GM18861 (cell line): ENCODE data around the gene RAB44.

Experiments
- ATAC-seq: cut with Tn5 transposase; IDR thresholded peaks from one replicate; pipeline ENCODE4 v1.9.1; 2021; ENCODE audit not compliant: unreplicated experiment

Gene RAB44

DNA sequence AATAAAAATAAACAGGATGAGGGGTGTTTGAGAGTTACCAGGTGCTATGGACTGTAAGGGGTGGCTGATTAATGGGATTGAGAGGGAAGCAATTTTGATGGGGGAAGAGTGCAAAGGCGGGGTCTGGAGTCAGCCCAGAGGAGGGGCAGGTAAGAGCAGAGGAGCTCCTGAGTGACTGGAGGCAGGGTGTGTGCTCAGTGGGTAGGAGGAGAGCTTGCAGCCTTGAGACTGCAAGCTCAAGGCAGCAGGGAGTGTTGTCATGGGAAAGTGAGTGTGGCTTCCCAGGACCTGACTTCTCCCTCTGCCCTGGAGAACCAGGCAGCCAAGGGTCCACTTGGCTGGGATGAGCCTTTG, 54.2 kb downstream of the RAB44 start:
- no peak for ATAC-seq

DNA sequence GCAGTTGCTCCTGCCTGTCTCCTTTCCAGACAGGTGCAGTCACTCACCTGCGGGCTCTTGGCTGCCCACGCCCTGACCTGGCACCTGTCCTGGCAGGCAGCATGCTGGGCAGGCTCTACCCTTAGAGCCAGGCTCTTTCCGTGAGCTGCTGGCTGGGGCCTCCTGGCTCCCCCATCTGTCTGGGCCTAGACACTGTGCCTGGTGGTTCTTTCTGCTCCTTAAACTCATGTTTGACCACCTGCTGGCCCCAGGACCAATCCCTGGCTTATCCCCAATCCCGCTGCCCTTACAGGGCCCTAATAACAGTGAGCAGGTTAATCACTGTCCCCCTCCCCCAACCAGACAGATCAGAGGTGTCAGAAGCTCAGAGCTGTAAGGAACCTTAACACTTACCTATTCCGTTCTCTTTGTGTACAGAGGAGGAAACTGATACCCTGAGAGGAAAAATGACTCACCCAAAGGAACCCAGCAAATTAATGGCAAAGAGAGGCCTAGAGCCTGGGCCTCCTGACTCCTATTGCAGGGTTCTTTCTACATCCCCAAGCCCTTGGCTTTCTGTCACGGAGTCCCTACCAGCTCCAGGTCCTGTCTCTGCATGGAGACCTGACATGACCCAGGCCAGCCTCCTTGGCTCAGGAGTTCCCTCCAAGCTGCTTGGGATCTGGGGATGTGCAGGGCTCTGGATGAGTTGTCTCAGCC, 54.7 kb downstream of the RAB44 start:
- ATAC-seq = no peak

DNA sequence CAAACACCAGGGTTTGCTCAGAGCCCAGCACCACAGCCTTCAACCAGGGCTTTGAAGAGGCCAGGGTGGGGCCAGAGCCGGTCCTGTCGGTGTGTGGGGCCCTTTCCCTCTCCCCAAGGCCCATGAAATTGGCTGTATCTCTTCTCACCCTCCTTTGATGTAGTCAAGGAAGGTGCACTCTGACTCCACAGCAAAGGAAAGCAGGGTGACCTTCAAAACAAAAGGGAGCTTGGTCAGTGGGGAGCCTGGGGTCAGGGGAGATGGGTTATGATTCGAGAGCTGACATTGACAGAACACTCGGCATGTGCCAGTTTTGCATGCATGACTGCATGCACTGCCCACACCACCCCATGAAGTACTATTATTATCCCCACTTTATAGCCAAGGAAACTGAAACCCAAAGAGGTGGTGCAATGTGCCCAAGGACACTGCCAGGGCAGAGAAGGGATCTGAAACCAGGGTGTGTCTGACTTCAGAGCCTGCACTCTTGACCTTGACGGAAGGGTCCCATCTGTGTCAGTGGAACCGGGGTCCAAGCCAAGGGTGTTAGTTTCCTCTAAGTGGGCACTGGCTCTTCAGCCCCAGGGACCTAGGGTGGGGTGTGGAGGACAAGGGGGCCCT, 55.4 kb downstream of the RAB44 start:
- ATAC-seq = peak; percentile 46

DNA sequence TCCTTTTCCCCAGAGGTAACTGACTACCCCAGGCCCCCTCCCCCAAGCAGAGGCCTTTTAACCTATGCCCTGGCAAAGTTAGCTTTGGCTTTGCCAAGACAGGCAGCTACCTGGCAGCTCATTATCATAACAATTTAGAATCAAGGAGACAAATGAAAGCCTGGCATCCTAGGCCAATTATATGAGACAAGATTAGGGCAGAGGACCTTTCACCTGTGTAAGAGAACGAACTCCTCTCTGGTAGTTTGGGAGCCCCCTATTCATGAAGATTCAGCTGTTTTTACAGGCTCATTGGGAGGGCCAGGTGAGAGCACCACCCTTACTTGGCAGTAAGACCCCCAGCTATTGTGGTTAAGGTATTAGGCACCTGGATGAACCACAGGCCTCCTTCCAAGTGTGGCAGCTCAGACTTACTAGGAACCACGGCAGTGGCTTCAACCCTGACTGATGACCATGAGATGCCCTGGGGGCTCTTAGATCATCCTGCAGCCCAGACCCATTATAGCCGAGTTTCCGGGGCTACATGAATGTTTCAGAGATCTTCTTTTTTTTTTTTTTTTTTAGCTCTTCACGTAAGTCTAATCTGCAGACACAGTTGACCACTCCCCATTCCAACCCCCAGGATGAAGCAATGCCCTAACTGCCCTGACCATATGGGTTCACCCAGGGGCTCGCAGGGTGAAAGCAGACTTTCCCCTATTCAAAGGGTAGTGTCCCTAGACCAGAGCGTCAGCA, 56.2 kb downstream of the RAB44 start:
- ATAC-seq = no peak

DNA sequence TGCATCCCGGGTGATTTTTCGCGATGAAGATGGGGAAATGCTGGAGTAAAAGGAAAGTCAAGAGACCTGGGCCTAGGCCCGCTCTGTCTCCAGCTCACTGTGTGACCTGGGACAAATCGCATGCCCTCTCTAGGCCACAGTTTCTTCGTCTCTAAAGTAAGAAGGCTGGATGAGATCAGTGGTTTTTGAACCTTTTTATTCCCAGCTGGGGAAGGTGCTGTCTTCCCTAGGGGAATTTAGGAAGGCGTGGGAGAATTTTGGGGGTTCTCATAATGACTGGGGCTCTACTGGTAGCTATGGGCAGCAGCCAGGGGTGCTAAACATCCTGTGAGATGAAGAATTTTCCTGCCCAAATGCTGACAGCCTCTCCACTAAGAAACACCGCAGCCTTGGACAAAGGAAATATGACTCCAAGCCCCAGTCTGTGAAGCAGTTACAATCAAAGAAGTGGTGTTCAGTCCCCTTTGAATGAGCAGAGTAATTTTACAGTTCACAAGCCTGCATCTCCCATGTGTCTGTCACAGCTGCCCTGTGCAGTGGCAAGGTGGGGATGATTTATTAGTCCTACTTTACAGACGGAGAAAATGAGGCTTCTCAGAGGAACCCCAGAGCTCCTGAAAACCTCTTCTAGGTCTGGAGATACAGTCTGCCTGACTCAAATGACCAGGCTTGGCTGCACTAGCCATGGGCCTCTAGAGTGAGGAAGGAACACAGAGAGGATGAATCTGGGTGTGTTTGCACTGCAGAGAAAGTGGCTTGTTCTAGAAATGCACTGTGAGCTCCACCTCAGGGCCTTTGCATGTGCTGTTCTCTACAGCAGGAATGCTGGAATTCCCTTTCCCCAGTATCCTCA, 57.2 kb downstream of the RAB44 start:
- no peak for ATAC-seq

DNA sequence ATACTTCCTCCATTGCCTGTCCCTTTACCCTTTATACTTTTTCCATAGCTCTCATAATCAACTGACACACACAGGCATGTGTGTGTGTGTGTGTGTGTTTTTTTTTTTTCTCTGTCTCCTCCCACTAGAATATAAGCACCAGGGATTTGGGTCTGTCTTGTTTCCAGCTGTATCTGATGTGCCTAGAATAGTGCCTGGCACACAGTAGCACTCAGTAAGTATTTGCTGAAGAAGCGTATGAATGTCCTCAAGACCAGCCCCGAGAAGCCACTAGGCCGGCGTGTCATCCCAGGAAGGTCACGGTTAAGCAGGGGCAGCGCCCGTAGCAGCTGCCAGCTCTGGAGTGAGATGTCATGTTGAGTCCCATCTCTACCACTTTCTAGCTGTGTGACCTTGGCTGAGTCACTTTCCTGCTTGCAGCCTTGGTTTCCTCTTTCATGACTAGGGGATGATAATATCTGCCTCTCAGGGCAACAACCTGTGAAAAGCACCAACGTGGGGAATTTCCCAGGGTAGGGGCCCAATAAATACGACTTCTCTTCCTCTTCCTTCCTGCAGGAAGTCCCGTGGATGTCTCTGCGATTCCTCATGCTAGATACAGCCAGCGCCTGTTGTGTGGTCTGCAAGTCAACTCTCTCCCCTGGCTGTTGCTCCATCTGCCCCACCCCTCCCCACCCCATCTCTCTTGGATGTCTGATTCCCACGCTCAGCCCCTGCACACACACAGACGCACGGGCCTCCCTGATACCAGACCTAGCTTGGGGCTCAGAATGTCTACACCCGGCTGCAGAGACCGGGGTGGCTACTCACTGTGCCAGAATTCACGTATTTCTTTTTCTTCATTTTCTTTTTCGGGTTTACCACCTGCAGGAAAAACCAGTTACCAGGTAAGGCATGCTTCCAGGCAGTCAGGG, 58.1 kb downstream of the RAB44 start:
- peak; percentile 34 for ATAC-seq

DNA sequence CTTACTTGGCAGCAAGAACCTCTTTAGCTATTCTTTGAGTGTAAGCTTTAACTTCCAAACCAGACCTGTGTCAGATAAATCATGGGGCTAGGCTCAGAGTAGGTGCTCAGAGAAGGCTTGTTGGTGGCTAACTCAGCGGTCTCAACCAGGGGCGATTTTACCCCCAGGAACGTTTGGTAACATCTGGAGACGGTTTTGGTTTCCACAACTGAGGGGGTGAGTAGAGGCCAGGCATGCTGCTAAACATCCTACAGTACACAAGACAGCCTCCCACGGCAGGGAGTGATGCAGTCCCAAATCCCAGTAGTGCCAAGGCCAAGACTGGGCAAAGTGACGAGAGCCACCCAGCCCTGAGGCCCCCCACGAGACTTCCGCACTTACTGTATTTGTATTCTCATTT, 59.2 kb downstream of the RAB44 start:
- ATAC-seq = no peak

DNA sequence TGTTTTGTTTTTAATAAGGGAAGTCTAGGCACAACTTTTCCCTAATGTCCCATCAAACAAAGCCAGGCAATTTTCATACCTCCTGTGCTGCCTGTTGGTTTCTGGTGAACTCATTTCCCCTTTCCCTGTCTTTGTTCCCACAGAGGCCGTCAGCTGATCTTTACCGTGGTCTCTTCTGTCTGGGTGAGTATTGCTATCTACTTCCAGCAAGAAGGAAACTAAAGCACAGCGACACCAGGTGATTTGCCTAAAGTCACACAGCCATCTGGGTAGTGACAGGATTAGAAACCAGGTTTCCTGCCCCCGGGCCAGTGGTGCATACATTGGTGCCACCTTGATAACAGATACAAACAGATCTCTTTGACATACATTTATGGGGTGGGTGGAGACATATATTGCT, 59.6 kb downstream of the RAB44 start:
- ATAC-seq = no peak

DNA sequence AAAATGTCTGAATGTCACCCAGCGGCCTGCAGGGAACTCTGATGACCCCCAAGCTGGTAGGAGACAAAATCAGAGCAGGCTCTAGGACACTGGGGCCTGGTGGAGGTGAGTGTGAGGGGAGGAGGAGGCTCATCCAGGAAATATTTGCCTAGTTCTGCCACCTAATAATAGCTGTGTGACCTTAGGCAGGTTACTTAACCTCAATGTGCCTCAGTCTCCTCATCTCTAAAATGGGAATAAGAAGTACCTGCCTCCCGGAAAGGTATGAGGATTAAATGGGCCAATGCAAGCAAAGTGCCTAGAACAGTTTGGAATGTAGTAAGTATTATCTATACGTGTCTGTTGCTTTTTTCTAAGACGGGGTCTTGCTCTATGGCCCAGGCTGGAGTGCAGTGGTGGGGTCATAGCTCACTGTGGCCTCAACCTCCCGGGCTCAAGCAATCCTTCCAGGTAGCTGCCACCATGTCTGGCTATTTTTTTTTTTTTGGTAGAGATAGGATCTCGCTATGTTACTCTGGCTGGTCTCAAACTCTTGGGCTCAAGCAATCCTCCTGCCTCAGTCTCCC, 60.4 kb downstream of the RAB44 start:
- no peak for ATAC-seq

DNA sequence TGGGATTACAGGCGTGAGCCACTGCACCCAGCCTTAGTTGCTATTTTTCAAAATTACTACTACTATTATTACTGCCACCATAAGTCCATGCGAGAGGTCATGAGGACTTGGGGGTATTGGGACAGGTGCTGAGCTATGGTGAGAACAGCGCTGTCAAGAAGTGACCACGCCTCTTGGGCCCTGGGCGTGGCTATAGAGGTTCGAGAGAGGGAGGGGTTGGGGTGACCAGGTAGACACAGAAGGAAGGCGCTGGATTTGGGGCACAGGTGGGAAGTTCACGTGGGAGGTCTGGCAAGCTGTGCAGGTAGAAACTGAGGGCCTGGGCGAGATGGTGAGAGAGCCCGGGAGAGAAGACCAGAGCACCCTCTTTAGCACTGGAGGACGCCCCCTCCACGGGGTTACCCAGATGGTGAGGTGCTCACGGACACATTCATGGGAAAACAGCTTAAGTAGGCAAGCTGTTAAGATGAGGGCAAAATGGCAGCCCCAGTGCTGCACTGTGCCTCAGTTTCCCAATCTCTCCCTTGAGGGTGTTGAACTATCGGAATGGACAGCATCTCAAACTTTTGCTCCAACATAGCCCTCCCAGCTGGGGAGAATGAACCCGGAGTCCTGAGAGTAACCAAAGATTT, 61.0 kb downstream of the RAB44 start:
- no peak for ATAC-seq

DNA sequence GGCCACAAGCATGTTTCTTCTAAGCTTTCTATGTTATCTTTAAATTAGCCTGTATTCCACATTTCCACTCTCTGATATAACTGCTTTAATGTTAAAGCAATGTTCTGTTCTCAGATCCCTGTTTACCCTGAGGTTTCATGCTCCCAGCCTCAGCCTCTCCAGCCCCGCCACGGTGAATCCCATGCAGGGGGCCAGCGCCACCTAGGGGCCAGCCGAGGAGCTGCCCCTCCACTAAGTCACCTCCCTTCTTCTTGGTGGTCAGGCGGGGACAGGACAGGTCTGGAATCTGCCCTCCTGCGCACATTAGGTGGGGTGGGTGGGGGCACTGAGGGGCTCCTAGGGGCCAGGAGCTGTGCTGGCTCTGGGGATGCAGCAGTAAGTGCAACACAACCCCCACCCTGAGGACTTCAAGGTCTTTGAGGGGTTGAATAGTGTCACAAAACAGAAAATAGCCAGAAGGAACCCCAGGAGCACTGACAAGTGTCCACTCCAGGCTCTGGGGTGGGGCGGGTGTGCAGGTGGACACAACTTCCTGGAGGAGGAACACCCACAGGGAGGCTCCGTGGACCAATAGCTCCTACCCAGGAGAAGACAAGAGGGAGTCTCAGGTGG, 61.6 kb downstream of the RAB44 start:
- ATAC-seq = no peak

DNA sequence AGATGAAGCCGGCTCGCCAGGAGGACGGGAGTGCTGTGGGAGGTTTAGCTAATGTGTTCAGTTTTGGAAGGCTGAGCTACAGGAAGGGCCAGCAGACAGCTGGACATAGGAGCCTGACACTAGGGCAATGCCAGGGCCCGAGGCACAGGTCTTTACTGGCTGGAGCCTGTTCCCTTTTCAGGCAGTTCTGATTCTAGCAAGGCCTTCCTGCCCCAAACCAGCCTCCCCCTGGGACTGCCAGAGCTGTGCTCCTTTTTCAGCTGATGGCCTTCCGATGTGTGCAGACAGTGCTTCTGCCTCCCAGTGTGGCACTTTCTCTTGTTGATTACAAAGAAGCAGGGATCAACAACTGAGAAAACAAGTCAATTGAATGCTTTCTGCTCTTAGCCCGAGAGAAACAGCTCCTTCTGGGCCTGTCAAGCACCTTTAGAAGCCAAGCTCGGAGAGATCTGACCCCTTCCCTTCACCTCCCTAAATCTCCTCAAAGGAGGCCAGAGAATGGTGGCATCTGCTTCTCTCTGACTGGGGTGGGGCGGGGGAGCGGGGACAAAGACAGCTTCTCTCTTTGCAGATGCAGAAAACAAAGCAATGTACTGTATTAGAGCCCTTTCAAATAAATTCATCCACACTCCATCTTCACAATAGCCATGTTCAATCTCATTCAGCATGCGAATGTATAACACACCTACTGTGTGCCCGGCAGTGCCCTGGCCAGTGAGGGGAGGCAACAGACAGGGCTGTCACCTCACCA, 63.2 kb downstream of the RAB44 start:
- no peak for ATAC-seq

DNA sequence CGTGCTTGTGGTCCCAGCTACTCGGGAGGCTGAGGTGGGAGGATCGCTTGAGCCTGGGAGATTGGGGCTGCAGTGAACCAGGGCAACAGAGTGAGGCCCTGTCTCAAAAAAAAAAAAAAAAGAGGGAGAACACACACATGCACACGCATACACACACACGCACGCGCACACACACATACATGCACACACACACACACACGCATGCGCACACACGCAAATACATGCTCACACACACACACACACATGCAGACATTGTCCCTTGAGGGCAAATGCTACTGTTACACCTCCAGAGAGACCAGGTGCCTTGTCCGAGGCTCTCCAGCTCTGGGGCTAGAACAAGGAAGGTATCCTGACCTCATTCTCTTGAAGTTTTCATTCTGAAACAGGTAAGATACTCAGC, 64.5 kb downstream of the RAB44 start:
- ATAC-seq = no peak

DNA sequence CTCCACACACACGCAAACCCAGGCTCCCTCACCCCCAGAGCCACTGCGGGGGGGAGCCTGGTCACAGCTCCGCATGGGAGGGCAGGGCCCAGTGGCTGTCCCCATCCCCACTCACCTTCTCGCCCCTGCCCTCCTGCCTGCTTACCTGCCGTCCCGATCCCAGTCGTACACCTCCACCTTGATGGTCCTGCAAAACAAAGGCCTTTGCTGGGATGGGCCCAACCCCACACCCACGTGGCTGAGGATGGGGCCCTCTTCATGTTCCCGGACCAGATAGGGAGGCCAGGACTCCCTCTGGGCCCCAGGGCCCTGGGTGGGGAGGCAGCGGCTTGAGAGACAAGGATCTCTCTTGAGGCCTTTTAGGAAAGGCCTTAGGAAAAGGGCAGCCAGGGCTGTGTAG, 67.6 kb downstream of the RAB44 start:
- no peak for ATAC-seq

DNA sequence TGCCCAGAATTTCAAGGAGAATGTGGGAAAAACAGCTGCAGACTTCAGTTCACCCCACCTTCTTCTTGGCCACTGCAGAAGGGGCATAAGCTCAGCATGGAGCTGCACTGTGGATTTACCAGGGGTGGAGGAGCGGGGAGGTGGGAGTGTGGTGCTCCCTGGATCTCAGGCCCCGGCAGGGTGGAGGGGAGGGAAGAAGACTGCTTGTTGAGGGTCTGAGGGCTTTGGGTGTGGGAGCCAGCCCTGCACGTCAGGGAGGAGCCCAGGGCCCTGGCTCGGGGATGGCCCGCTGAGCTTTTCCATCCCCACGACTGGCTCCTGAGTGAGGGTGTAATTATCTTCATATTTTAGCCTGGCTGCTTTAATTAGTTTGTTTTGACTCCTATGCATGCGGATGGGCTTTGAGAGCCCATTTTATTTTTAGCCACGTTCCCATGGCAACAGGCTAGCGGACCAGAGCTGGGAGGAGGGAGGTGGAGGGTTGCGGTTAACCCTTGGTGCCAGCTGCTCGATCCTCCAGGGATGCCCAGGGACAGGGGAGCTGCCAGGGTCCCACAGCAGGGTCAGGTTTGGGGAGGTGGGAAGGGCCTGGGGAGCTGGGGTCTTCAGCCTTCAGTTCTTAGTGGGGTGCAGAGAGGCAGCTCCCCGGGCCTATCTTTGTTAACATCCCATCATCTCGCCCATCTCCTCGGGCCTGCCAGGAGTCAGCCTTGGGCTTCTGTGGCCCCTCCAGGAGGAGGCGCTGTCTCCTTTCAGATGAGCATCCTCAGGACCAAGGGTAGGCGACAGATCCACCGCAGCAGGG, 68.2 kb downstream of the RAB44 start:
- ATAC-seq = peak; percentile 78

DNA sequence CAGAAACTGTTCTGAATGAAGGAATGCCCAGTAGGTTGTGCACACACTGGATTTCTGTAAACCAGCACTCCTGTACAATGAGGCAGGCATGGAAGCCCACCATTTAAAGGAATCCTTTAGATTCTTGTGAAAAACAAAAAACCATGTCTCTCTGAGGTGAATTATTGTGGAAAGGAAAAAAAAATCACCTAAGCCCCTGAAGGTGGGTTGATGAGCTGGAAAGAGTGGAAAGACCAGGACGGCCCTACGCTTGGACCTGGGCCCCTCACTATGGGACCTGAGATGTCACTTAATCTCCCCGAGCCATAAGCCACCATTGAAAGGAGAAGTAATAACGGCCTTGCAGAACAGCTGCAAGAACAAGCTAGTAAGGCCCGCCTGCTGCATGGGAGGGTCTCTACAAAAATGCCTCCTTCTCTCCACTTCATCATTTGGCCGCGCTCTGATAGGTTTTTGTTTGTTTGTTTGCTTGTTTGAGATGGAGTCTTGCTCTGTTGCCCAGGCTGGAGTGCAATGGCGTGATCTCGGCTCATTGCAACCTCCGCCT, 68.8 kb downstream of the RAB44 start:
- ATAC-seq = no peak

DNA sequence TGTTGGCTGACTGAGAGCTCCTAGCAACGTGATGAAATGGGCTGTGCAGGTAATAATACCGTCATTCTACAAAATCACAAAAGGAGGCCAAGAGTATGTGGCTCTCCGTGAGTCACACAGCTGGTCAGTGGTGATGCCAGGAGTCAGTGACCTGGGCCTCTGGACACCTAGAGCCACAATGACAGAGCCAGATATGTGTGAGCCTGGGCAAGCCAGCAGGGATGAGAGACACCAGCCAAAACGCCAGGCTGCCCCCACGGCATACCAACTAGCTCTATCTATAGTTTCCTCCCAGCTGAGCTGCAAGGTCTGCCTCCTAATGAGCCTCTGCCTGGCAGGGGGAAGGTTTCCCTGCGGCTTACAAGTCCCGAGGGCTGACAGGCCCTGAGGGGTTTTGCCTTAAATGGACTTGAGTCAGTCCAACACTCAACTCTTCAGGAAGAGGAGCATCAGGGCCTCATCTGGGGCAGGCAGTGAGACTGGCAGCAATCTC, 71.6 kb downstream of the RAB44 start:
- no peak for ATAC-seq
